HepG2 (cell line): ENCODE measurements around the gene HP1BP3. TPM values are rescaled to one million over a fixed set of nuclear protein-coding genes. Genes with fewer than 3 reads are reported as not detected.

Experiments
- ATAC-seq: fragments of 200-7000 bp; cut with Tn5 transposase; 3 replicates; pipeline ENCODE4 v1.9.1; 2020; ENCODE audit warnings: mild to moderate bottlenecking, moderate library complexity
- BruUV-seq: library from RNA; stranded (reverse); fragments of 400-500 nt; replicated peaks from 2 replicates; lab custom pipeline; 2021; lab: Mats Ljungman, UMichigan
- CTCF ChIA-PET: fragments of 300-600 bp; formaldehyde crosslinking; extraction: SDS; loops from one replicate; lab custom pipeline; 2021; ENCODE audit warnings: low total read pairs, inconsistent platforms, low intra/inter-chr PET ratio; lab: Yijun Ruan, JAX
- POLR2A ChIA-PET: fragments of 350-600 bp; sonication (Branson Sonifier 250); formaldehyde crosslinking; loops from one replicate; lab custom pipeline; 2020; ENCODE audit warnings: antibody characterized with exemption, inconsistent platforms; lab: Yijun Ruan, JAX
- DNase-seq: peaks from one replicate; pipeline ENCODE4 v3.0.0-alpha.2; 2015; ENCODE audit warnings: low spot score
- FAIRE-seq: peaks from 3 replicates; lab custom pipeline; 2011; peaks lifted over from hg19 to GRCh38; lab: Jason Lieb, UNC
- H2AFZ ChIP-seq: one replicate; pipeline ENCODE4 v1.6.1; 2011; ENCODE audit warnings: low read length, inconsistent platforms
- H3K27ac ChIP-seq: fragments of 300-600 bp; 3 replicates; pipeline ENCODE4 v1.8.0; 2011; ENCODE audit warnings: mixed run types, mild to moderate bottlenecking, mixed read lengths, low read length, inconsistent platforms; ENCODE audit not compliant: insufficient read depth; ENCODE audit errors: extremely low read length
- H3K27me3 ChIP-seq, 2 experiments: fragments of 200-600 bp in 1 of 2; 2 replicates in 1 of 2; 3 replicates in 1 of 2; pipeline versions ENCODE4 v1.6.0 to v1.8.0; 2011; ENCODE audit warnings: low read length in 2 of 2, mild to moderate bottlenecking in 2 of 2, moderate library complexity in 2 of 2, inconsistent platforms in 1 of 2; ENCODE audit not compliant: insufficient read depth in 2 of 2, control insufficient read depth in 1 of 2
- H3K36me3 ChIP-seq, 2 experiments: fragments of 200-600 bp in 1 of 2; replicated peaks in 1 of 2; 2 replicates in 1 of 2; 3 replicates in 1 of 2; pipeline versions ENCODE4 v1.5.1 to v1.8.0; 2011; ENCODE audit warnings: low read length in 2 of 2, inconsistent platforms in 1 of 2; ENCODE audit not compliant: insufficient read depth in 2 of 2, control insufficient read depth in 1 of 2
- H3K4me1 ChIP-seq: 2 replicates; pipeline ENCODE4 v1.5.1; 2012; ENCODE audit warnings: low read length, inconsistent platforms; ENCODE audit not compliant: insufficient read depth
- H3K4me2 ChIP-seq: 2 replicates; pipeline ENCODE4 v1.6.0; 2011; ENCODE audit warnings: low read depth, low read length, inconsistent platforms
- H3K4me3 ChIP-seq, 3 experiments: fragments of 200-600 bp in 1 of 3; sonication (generic), shearing (Covaris generic) in 1 of 3; replicated peaks in 1 of 3; 2 replicates each; pipeline ENCODE4 v1.5.1; 2011 to 2016; ENCODE audit warnings: low read length in 3 of 3, inconsistent platforms in 2 of 3, low read depth in 2 of 3, mild to moderate bottlenecking in 2 of 3, control low read depth in 1 of 3, mixed read lengths in 1 of 3; ENCODE audit not compliant: insufficient read depth in 1 of 3
- H3K79me2 ChIP-seq: one replicate; pipeline ENCODE4 v1.6.1; 2011; ENCODE audit warnings: low read length, inconsistent platforms; ENCODE audit not compliant: insufficient read depth
- H3K9ac ChIP-seq: 2 replicates; pipeline ENCODE4 v1.6.0; 2011; ENCODE audit warnings: mild to moderate bottlenecking, low read depth, low read length, inconsistent platforms; ENCODE audit not compliant: insufficient read depth
- H3K9me3 ChIP-seq: 2 replicates; pipeline ENCODE4 v1.5.1; 2012; ENCODE audit warnings: mild to moderate bottlenecking, low read length
- H4K20me1 ChIP-seq: 2 replicates; pipeline ENCODE4 v1.6.0; 2011; ENCODE audit warnings: inconsistent platforms, mild to moderate bottlenecking, low read length, moderate library complexity; ENCODE audit not compliant: insufficient read depth
- CHCHD3 ChIP-seq: sonication (generic); formaldehyde crosslinking; IDR thresholded peaks from 2 replicates; pipeline ENCODE4 v1.8.0; 2022; ENCODE audit warnings: mild to moderate bottlenecking, missing genetic modification reagents, moderate library complexity
- HOXA7 ChIP-seq: sonication (generic); formaldehyde crosslinking; IDR thresholded peaks from 2 replicates; pipeline ENCODE4 v1.8.1; 2022; ENCODE audit warnings: mild to moderate bottlenecking, missing genetic modification reagents, moderate library complexity
- IRF1 ChIP-seq: sonication (generic); formaldehyde crosslinking; IDR thresholded peaks from 2 replicates; pipeline ENCODE4 v1.4.0; 2020; ENCODE audit warnings: low read depth, mild to moderate bottlenecking, missing genetic modification reagents
- JUNB ChIP-seq: sonication (generic); formaldehyde crosslinking; IDR thresholded peaks from 2 replicates; pipeline ENCODE4 v1.8.0; 2022; ENCODE audit warnings: missing genetic modification reagents, mild to moderate bottlenecking, borderline replicate concordance
- KLF12 ChIP-seq: sonication (generic); formaldehyde crosslinking; IDR thresholded peaks from 2 replicates; pipeline ENCODE4 v1.4.0; 2020; ENCODE audit warnings: missing genetic modification reagents, borderline replicate concordance
- LCORL ChIP-seq, 2 experiments: fragments of 450-650 bp in 1 of 2; sonication (generic) in 1 of 2; formaldehyde crosslinking in 1 of 2; IDR thresholded peaks; 2 replicates each; pipeline versions ENCODE4 v1.5.0 to v1.6.1; 2017 to 2020; ENCODE audit warnings: antibody characterized with exemption in 1 of 2, missing genetic modification reagents in 1 of 2
- ZNF138 ChIP-seq: sonication (generic); formaldehyde crosslinking; IDR thresholded peaks from 2 replicates; pipeline ENCODE4 v1.5.0; 2020; ENCODE audit warnings: mild to moderate bottlenecking, low read depth, missing genetic modification reagents
- ZNF264 ChIP-seq: sonication (generic); formaldehyde crosslinking; IDR thresholded peaks from 2 replicates; pipeline ENCODE4 v1.4.0; 2020; ENCODE audit warnings: missing genetic modification reagents
- ZNF280D ChIP-seq: sonication (generic); formaldehyde crosslinking; IDR thresholded peaks from 2 replicates; pipeline ENCODE4 v1.5.1; 2020; ENCODE audit warnings: mild to moderate bottlenecking, missing genetic modification reagents
- ZNF609 ChIP-seq: sonication (generic); formaldehyde crosslinking; IDR thresholded peaks from 2 replicates; pipeline ENCODE4 v1.4.0; 2020; ENCODE audit warnings: mild to moderate bottlenecking, missing genetic modification reagents, borderline replicate concordance
- WGBS: methylation state at CpG from one replicate; pipeline ENCODE4 v1.1.6; 2017; ENCODE audit warnings: low lambda C conversion rate; 5-methylcytosine and 5-hydroxymethylcytosine counted together
- in situ Hi-C: cut with HindIII; loops from 2 replicates; pipeline ENCODE4 v1.10.0; 2017; ENCODE audit warnings: low pct_unique_long_range_greater_than_20kb; ENCODE audit not compliant: extremely low pct_ligation_motif_present
- intact Hi-C: fragments of 100-400 bp; cut with micrococcal nuclease; formaldehyde crosslinking; loops from one replicate; pipeline ENCODE4 v1.10.0; 2022; ENCODE audit not compliant: unreplicated experiment
- polyA plus RNA-seq, 8 experiments: library from polyadenylated mRNA; depleted of rRNA in 3 of 8; stranded (reverse) in 7 of 8; unstranded in 1 of 8; fragments of >200 nt; fragmentation: Illumina TruSeq in 4 of 8; extraction: Trizol in 4 of 8; gene quantifications; 2 replicates each; pipeline versions ENCODE4 v1.2.1 to v1.2.3, GENCODE V29; 2011 to 2016; ENCODE audit warnings: low read depth in 4 of 8, missing spikeins in 1 of 8, mixed read lengths in 1 of 8; ENCODE audit not compliant: insufficient read depth in 1 of 8
- total RNA-seq, 5 experiments: library from RNA; depleted of rRNA; stranded (reverse); fragments of >200 nt; fragmentation: Illumina TruSeq; extraction: Trizol; gene quantifications; 2 replicates each; pipeline ENCODE4 v1.2.3, GENCODE V29; 2016; ENCODE audit warnings: low read depth in 1 of 5
- TF ChIP-seq, protein P1 (sequence below): sonication (generic); formaldehyde crosslinking; IDR thresholded peaks from 2 replicates; pipeline ENCODE4 v1.4.0; 2020; ENCODE audit warnings: missing genetic modification reagents, mild to moderate bottlenecking, borderline replicate concordance

Gene HP1BP3
- total and polyA plus RNA-seq, 2 of the 13 experiments (the other 11 are each of a cell fraction or from before 2014, with no cell fraction given) = 98.5 to 137 TPM

DNA sequence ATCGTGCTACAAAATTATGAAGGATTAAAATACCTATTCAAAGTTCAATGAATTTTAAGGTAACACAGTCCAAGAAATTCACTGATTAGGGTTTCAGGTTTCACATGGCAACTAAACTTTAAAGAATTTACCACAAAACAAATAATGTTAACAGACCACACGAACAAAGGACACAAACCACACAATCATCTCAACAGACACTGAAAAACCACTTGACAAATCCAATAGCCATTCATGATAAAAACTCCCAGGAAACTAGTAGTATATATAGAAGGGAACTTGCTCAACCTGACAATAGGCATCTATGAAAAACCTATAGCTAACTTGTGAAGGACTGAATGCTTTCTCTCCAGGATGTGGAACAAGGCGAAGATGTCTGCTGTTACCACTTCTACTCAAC lies 33.5 kb downstream of the HP1BP3 start:
- Histone ChIP-seq H3K79me2 (peaks cover 3% of the 10 kb centered on the region), H3K9me3 (no peaks in the 10 kb centered on the region), H3K27me3 (no peaks in the 10 kb centered on the region), H4K20me1 (no peaks in the 10 kb centered on the region), H3K36me3 (peaks cover 3 to 60% of the 10 kb centered on the region in 2 experiments; a peak in 4 of 5 replicates), H3K27ac (no peak overlapping the region), H3K4me2 (no peak overlapping the region), H3K9ac (no peak overlapping the region), H2AFZ (no peak overlapping the region), H3K4me3 (no peak overlapping the region), H3K4me1 (no peaks in the 10 kb centered on the region)
- intact Hi-C loops (no loop called here), in situ Hi-C loops (no loop called here)
- no peak for ATAC-seq
- POLR2A ChIA-PET = no interaction called here
- no peak for DNase-seq
- BruUV-seq = no TSS peak
- CTCF ChIA-PET = no interaction called here
- WGBS = 87% methylated on average over 3 of the region's 3 CpGs
- FAIRE-seq = no peak
- no peak for TF ChIP-seq CHCHD3 (CRISPR knock-in tag)
- TF ChIP-seq ZNF138 (CRISPR knock-in tag) = no peak
- TF ChIP-seq, protein P1, sequence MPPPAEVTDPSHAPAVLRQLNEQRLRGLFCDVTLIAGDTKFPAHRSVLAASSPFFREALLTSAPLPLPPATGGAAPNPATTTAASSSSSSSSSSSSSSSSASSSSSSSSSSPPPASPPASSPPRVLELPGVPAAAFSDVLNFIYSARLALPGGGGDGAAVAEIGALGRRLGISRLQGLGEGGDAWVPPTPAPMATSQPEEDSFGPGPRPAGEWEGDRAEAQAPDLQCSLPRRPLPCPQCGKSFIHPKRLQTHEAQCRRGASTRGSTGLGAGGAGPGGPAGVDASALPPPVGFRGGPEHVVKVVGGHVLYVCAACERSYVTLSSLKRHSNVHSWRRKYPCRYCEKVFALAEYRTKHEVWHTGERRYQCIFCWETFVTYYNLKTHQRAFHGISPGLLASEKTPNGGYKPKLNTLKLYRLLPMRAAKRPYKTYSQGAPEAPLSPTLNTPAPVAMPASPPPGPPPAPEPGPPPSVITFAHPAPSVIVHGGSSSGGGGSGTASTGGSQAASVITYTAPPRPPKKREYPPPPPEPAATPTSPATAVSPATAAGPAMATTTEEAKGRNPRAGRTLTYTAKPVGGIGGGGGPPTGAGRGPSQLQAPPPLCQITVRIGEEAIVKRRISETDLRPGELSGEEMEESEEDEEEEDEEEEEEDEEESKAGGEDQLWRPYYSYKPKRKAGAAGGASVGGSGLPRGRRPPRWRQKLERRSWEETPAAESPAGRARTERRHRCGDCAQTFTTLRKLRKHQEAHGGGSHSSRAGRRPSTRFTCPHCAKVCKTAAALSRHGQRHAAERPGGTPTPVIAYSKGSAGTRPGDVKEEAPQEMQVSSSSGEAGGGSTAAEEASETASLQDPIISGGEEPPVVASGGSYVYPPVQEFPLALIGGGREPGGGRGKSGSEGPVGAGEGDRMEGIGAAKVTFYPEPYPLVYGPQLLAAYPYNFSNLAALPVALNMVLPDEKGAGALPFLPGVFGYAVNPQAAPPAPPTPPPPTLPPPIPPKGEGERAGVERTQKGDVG (CRISPR knock-in tag) = no peak
- no peak for TF ChIP-seq KLF12 (CRISPR knock-in tag)
- no peak for TF ChIP-seq IRF1 (CRISPR knock-in tag)
- TF ChIP-seq HOXA7 (CRISPR knock-in tag) = no peak
- no peak for TF ChIP-seq LCORL (IDR thresholded peaks at IDR 0.05)
- TF ChIP-seq LCORL (CRISPR knock-in tag; IDR thresholded peaks at IDR 0.05) = no peak
- TF ChIP-seq ZNF280D (CRISPR knock-in tag) = no peak
- TF ChIP-seq ZNF609 (CRISPR knock-in tag) = no peak
- TF ChIP-seq ZNF264 (CRISPR knock-in tag) = no peak
- TF ChIP-seq JUNB (CRISPR knock-in tag) = no peak
